RWPE1 (cell line): Measurements from ENCODE around the gene CLP1.

Source experiments
- CTCF ChIA-PET: fragments of 350-600 bp; sonication (Branson Sonifier 250); formaldehyde crosslinking; extraction: SDS; loops from one replicate; lab custom pipeline; 2021; lab: Yijun Ruan, JAX
- POLR2A ChIA-PET: fragments of 400-600 bp; formaldehyde crosslinking; extraction: SDS; loops from one replicate; lab custom pipeline; 2020; ENCODE audit warnings: antibody characterized with exemption; ENCODE audit not compliant: low non-redundant PET; lab: Yijun Ruan, JAX
- DNase-seq: peaks from one replicate; pipeline ENCODE4 v3.0.0; 2012; ENCODE audit warnings: low spot score
- H3K27ac ChIP-seq: fragments of 450-650 bp; 2 replicates; pipeline ENCODE4 v1.5.1; 2017
- CTCF ChIP-seq: fragments of 450-650 bp; conservative IDR thresholded peaks from 2 replicates; pipeline ENCODE4 v1.5.1; 2017; ENCODE audit warnings: low read depth, mild to moderate bottlenecking

Gene CLP1

GRCh38 chr11:57652662-57653061, 4.9 kb upstream of the CLP1 start:
- TF ChIP-seq CTCF: no peak
- POLR2A ChIA-PET: no interaction called here
- CTCF ChIA-PET: no interaction called here
- no peak overlapping the region for H3K27ac ChIP-seq
- DNase-seq: no peak

- no peak for TF ChIP-seq CTCF
- no peak overlapping the region for H3K27ac ChIP-seq
- ChIA-PET POLR2A (no interaction called here), CTCF (no interaction called here)
- DNase-seq: no peak
These were observed 4.4 kb upstream of the CLP1 start for GRCh38 chr11:57653163-57653562.

GRCh38 chr11:57656885-57657193, 723 bp upstream of the CLP1 start:
- no peak for DNase-seq
- ChIA-PET POLR2A (no interaction called here), CTCF (interaction anchor here (0.5 to 0.6 kb wide), 2 partner anchors 29 to 89 kb away, joined by 3 read pairs; no protein-coding TSS in a partner anchor)
- no peak for TF ChIP-seq CTCF
- H3K27ac ChIP-seq: peak overlapping the region; percentile 89

GRCh38 chr11:57658023-57658361, 430 bp downstream of the CLP1 start:
- no peak for TF ChIP-seq CTCF
- POLR2A ChIA-PET: no interaction called here
- no peak for DNase-seq
- H3K27ac ChIP-seq: peak overlapping the region; percentile 89
- CTCF ChIA-PET: interaction anchor here (0.9 to 1.3 kb wide), 2 partner anchors 14 to 143 kb away, joined by 3 to 4 read pairs; no protein-coding TSS in a partner anchor

- no peak for DNase-seq
- CTCF ChIA-PET: interaction anchor here (0.9 kb wide), 1 partner anchor 15 kb away, joined by 3 read pairs; no protein-coding TSS in a partner anchor
- no peak overlapping the region for H3K27ac ChIP-seq
- no peak for TF ChIP-seq CTCF
- POLR2A ChIA-PET: no interaction called here
These were observed 2.1 kb downstream of the CLP1 start for GRCh38 chr11:57659669-57660068.

- DNase-seq: no peak
- POLR2A ChIA-PET: interaction anchor here (0.5 kb wide), 1 partner anchor 38 kb away, joined by 3 read pairs; no protein-coding TSS in a partner anchor
- CTCF ChIA-PET: interaction anchor here (0.7 to 0.8 kb wide), 2 partner anchors 35 to 624 kb away, joined by 3 read pairs; no protein-coding TSS in a partner anchor
- TF ChIP-seq CTCF: no peak
- peak overlapping the region; percentile 26 for H3K27ac ChIP-seq
These were observed 5.3 kb downstream of the CLP1 start for GRCh38 chr11:57662893-57663292.
